Activated CD8-positive, alpha-beta T cell treated with anti-CD3 and anti-CD28 coated beads for 36 hours (primary cell): Measurements from ENCODE around the gene SEMA4D. TPM values are rescaled to one million over a fixed set of nuclear protein-coding genes. Genes with fewer than 3 reads are reported as not detected.
A peak's percentile ranks its signal among the peaks of the same experiment; 100 is the strongest.

ENCODE experiments used
- ATAC-seq: fragments of 200-7000 bp; cut with Tn5 transposase; one replicate; pipeline ENCODE4 v1.10.0; 2021; ENCODE audit warnings: mild to moderate bottlenecking, moderate library complexity
- CTCF ChIA-PET: fragments of 350-600 bp; sonication (Branson Sonifier 250); formaldehyde crosslinking; loops from one replicate; lab custom pipeline; 2021; ENCODE audit warnings: antibody characterized with exemption; lab: Charles Lee
- POLR2A ChIA-PET: fragments of 350-600 bp; sonication (Branson Sonifier 250); formaldehyde crosslinking; loops from one replicate; lab custom pipeline; 2021; ENCODE audit warnings: antibody characterized with exemption; lab: Charles Lee
- DNase-seq: peaks from one replicate; pipeline ENCODE4 v3.0.0-alpha.2; 2020
- H3K27ac Mint-ChIP-seq: one replicate; pipeline ENCODE4 v1.8.0; 2021; ENCODE audit warnings: mild to moderate bottlenecking, mixed read lengths
- H3K27me3 Mint-ChIP-seq: one replicate; pipeline ENCODE4 v1.8.0; 2021; ENCODE audit warnings: mixed read lengths
- H3K36me3 Mint-ChIP-seq: one replicate; pipeline ENCODE4 v1.8.0; 2021; ENCODE audit warnings: low read depth, mixed read lengths
- H3K4me1 Mint-ChIP-seq: one replicate; pipeline ENCODE4 v1.8.0; 2021; ENCODE audit warnings: low read depth, mixed read lengths
- H3K4me3 Mint-ChIP-seq: one replicate; pipeline ENCODE4 v1.8.0; 2021; ENCODE audit warnings: mild to moderate bottlenecking, moderate library complexity, mixed read lengths
- H3K9me3 Mint-ChIP-seq: one replicate; pipeline ENCODE4 v1.8.0; 2021; ENCODE audit warnings: mixed read lengths
- CTCF ChIP-seq: fragments of 200-600 bp; IDR thresholded peaks from one replicate; pipeline ENCODE4 v1.8.0; 2022; ENCODE audit warnings: antibody characterized with exemption, mild to moderate bottlenecking
- intact Hi-C: fragments of 100-400 bp; cut with micrococcal nuclease; formaldehyde crosslinking; loops from one replicate; pipeline ENCODE4 v1.10.0; 2022
- total RNA-seq, 2 experiments: library from RNA; stranded (reverse); gene quantifications; one replicate each; pipeline ENCODE4 v1.2.3, GENCODE V29; 2021

Gene SEMA4D
- total RNA-seq, 2 experiments from 2014 or later, result 290 to 317 TPM

- CTCF ChIA-PET, result no interaction called here
- ATAC-seq, result no peak
Observed at GRCh38 chr9:89394412-89394811, 103.5 kb downstream of the SEMA4D start.

GRCh38 chr9:89391585-89391984 is 106.3 kb downstream of the SEMA4D start:
- no peak for DNase-seq
- Mint-ChIP-seq H3K4me3 (no peak overlapping the region), H3K27me3 (no peaks in the 10 kb centered on the region), H3K36me3 (peaks cover 83% of the 10 kb centered on the region), H3K9me3 (no peaks in the 10 kb centered on the region), H3K4me1 (peaks cover 5% of the 10 kb centered on the region), H3K27ac (no peak overlapping the region)
- intact Hi-C loops, result no loop called here
- POLR2A ChIA-PET, result no interaction called here
- CTCF ChIA-PET, result no interaction called here
- TF ChIP-seq CTCF, result no peak
- no peak for ATAC-seq

More at GRCh38 chr9:89394412-89394811, 103.5 kb downstream of the SEMA4D start:
- H3K9me3 Mint-ChIP-seq, result no peaks in the 10 kb centered on the region
- POLR2A ChIA-PET, result no interaction called here
- no peak for DNase-seq
- no peak for TF ChIP-seq CTCF
- intact Hi-C loops, result no loop called here
- no peak overlapping the region for H3K4me3 Mint-ChIP-seq
- peaks cover 84% of the 10 kb centered on the region for H3K36me3 Mint-ChIP-seq
- H3K4me1 Mint-ChIP-seq, result peaks cover 5% of the 10 kb centered on the region
- peak overlapping the region; percentile 14 for H3K27ac Mint-ChIP-seq
- H3K27me3 Mint-ChIP-seq, result no peaks in the 10 kb centered on the region

GRCh38 chr9:89390578-89391116 is 107.3 kb downstream of the SEMA4D start:
- ATAC-seq (no peak), DNase-seq (no peak)
- Mint-ChIP-seq H3K9me3 (no peaks in the 10 kb centered on the region), H3K27ac (peak overlapping the region; percentile 75), H3K4me1 (peaks cover 8% of the 10 kb centered on the region), H3K4me3 (no peak overlapping the region), H3K27me3 (no peaks in the 10 kb centered on the region), H3K36me3 (peaks cover 86% of the 10 kb centered on the region)
- no peak for TF ChIP-seq CTCF
- ChIA-PET CTCF (interaction anchor here (0.8 kb wide), 1 partner anchor 38 kb away, joined by 3 read pairs; no protein-coding TSS in a partner anchor), POLR2A (interaction anchor here (0.7 to 1.2 kb wide), 5 partner anchors 9 to 167 kb away, joined by 3 to 4 read pairs (median 3); no protein-coding TSS in a partner anchor)
- intact Hi-C loops, result no loop called here

GRCh38 chr9:89390068-89390555 is 107.8 kb downstream of the SEMA4D start:
- POLR2A ChIA-PET, result interaction anchor here (1.0 to 1.2 kb wide), 3 partner anchors 10 to 65 kb away, joined by 3 read pairs; no protein-coding TSS in a partner anchor
- no peak for ATAC-seq
- Mint-ChIP-seq H3K4me3 (no peak overlapping the region), H3K27me3 (no peaks in the 10 kb centered on the region), H3K27ac (peak overlapping the region; percentile 75), H3K9me3 (no peaks in the 10 kb centered on the region), H3K4me1 (peaks cover 8% of the 10 kb centered on the region), H3K36me3 (peaks cover 83% of the 10 kb centered on the region)
- CTCF ChIA-PET, result interaction anchor here (0.8 kb wide), 1 partner anchor 39 kb away, joined by 3 read pairs; no protein-coding TSS in a partner anchor
- TF ChIP-seq CTCF, result no peak
- intact Hi-C loops, result no loop called here
- no peak for DNase-seq

GRCh38 chr9:89388868-89389177 is 109.1 kb downstream of the SEMA4D start:
- CTCF ChIA-PET, result no interaction called here
- intact Hi-C loops, result no loop called here
- Mint-ChIP-seq H3K36me3 (peaks cover 80% of the 10 kb centered on the region), H3K4me3 (no peak overlapping the region), H3K9me3 (no peaks in the 10 kb centered on the region), H3K4me1 (peaks cover 14% of the 10 kb centered on the region), H3K27me3 (no peaks in the 10 kb centered on the region), H3K27ac (no peak overlapping the region)
- DNase-seq (no peak), ATAC-seq (no peak)
- TF ChIP-seq CTCF, result no peak
- POLR2A ChIA-PET, result interaction anchor here (1.2 to 1.3 kb wide), 3 partner anchors 13 to 53 kb away, joined by 3 read pairs; no protein-coding TSS in a partner anchor
